ENCODE results near the gene BCAP29. TPM values are rescaled to one million over a fixed set of nuclear protein-coding genes. Genes with fewer than 3 reads are reported as not detected.

BCAP29 gene
- total RNA-seq, 4 donors from 2014 or later, result 53.3 to 81.7 (median 75.9) TPM

- WGBS, 2 donors, result 7 to 18% methylated on average over 26 to 36 of the region's 37 CpGs
- TF ChIP-seq, protein P1, sequence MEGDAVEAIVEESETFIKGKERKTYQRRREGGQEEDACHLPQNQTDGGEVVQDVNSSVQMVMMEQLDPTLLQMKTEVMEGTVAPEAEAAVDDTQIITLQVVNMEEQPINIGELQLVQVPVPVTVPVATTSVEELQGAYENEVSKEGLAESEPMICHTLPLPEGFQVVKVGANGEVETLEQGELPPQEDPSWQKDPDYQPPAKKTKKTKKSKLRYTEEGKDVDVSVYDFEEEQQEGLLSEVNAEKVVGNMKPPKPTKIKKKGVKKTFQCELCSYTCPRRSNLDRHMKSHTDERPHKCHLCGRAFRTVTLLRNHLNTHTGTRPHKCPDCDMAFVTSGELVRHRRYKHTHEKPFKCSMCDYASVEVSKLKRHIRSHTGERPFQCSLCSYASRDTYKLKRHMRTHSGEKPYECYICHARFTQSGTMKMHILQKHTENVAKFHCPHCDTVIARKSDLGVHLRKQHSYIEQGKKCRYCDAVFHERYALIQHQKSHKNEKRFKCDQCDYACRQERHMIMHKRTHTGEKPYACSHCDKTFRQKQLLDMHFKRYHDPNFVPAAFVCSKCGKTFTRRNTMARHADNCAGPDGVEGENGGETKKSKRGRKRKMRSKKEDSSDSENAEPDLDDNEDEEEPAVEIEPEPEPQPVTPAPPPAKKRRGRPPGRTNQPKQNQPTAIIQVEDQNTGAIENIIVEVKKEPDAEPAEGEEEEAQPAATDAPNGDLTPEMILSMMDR (IDR thresholded peaks at IDR 0.05), result no peak
- no peak for TF ChIP-seq POLR2A (IDR thresholded peaks at IDR 0.05)
- no peak for DNase-seq (ENCODE audit: low spot score in 2 of 2)
- peak within 1 kb of the TSS; percentile 23 for H3K4me3 ChIP-seq (ENCODE audit: low read depth, poor library complexity, severe bottlenecking)
- intact Hi-C loops (cut with DNase I; ENCODE audit: low total_unique reads), result no loop called here
Observed at GRCh38 chr7:107660381-107661080, 80.5 kb downstream of the BCAP29 start, which contains the start of gene SLC26A4. Gene SLC26A4 (plus strand): TSS chr7:107660828. CDS start chr7:107661642, 814 bp downstream.

- H3K4me3 ChIP-seq (ENCODE audit: low read depth, poor library complexity, severe bottlenecking), result peak overlapping the region; percentile 23
- no peak for TF ChIP-seq POLR2A (IDR thresholded peaks at IDR 0.05)
- TF ChIP-seq, protein P1 (IDR thresholded peaks at IDR 0.05), result no peak
- 0 to 1% methylated on average over 32 to 48 of the region's 73 CpGs for WGBS, 2 donors
- intact Hi-C loops (cut with DNase I; ENCODE audit: low total_unique reads), result no loop called here
- peak in 1 of 2 donors; percentile 85 for DNase-seq (ENCODE audit: low spot score in 2 of 2)
Observed at GRCh38 chr7:107661081-107661864, 81.2 kb downstream of the BCAP29 start.

DNA sequence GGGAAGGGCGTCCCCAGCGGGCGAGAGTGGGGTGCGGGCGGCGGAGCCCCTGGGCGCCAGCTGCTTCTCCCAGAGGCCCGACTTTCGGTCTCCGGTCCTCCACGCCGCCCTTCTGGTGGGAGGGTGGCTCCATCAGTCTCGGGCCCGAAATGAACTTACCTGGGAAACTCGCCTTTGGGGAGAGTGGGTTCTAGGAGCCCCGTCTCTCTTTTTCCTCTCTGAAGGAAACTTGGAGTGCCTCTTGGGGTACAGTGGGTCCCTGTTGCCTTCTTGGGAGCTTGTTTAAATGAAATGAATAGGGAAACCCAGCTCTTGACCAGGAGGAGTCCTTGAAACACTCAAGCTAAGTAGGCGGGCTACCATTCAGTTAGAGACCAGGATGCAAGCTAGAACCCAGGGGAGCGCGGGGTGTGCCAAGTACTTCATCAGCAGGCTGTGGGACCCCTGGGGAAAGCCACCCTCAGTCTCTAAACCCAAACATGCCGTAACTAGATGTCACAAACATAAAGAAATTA lies 81.9 kb downstream of the BCAP29 start:
- H3K4me3 ChIP-seq (ENCODE audit: low read depth, poor library complexity, severe bottlenecking), result peak overlapping the region; percentile 23
- DNase-seq (ENCODE audit: low spot score in 2 of 2), result no peak
- intact Hi-C loops (cut with DNase I; ENCODE audit: low total_unique reads), result no loop called here
- TF ChIP-seq, protein P1 (IDR thresholded peaks at IDR 0.05), result no peak
- no peak for TF ChIP-seq POLR2A (IDR thresholded peaks at IDR 0.05)
- WGBS, 2 donors, result 28% methylated on average over 8 to 10 of the region's 20 CpGs

GRCh38 chr7:107663196-107663595 lies 83.2 kb downstream of the BCAP29 start:
- no peak for DNase-seq (ENCODE audit: low spot score in 2 of 2)
- TF ChIP-seq, protein P1 (IDR thresholded peaks at IDR 0.05), result no peak
- no peak for TF ChIP-seq POLR2A (IDR thresholded peaks at IDR 0.05)
- 82 to 90% methylated on average over 4 of the region's 4 CpGs for WGBS, 2 donors
- intact Hi-C loops (cut with DNase I; ENCODE audit: low total_unique reads), result no loop called here
- H3K4me3 ChIP-seq (ENCODE audit: low read depth, poor library complexity, severe bottlenecking), result no peak overlapping the region

- 55 to 58% methylated on average over 1 of the region's 1 CpG for WGBS, 2 donors
- intact Hi-C loops (cut with DNase I; ENCODE audit: low total_unique reads), result no loop called here
- no peak overlapping the region for H3K4me3 ChIP-seq (ENCODE audit: low read depth, poor library complexity, severe bottlenecking)
- DNase-seq (ENCODE audit: low spot score in 2 of 2), result no peak
- TF ChIP-seq, protein P1 (IDR thresholded peaks at IDR 0.05), result no peak
- TF ChIP-seq POLR2A (IDR thresholded peaks at IDR 0.05), result no peak
Observed at GRCh38 chr7:107666790-107667189, 86.7 kb downstream of the BCAP29 start.
